ENCODE data around the gene TXNDC2.
"Not testable (repeated sequence)": the region's sequence is repeated elsewhere in the genome, so short reads cannot be mapped to it uniquely, and the experiment has no call there.

TXNDC2 gene

GRCh38 chr18:9885170-9886004 is at the start of gene TXNDC2:
Gene TXNDC2 (plus strand): TSS chr18:9885973. CDS start chr18:9886681, 708 bp downstream.
- DNase-seq: peak; percentile 74

- DNase-seq: no peak
Observed at GRCh38 chr18:9838144-9838877, 47.5 kb upstream of the TXNDC2 start.

- no peak for DNase-seq
Observed at GRCh38 chr18:9839211-9839610, 46.6 kb upstream of the TXNDC2 start.

GRCh38 chr18:9839853-9840252 is 45.9 kb upstream of the TXNDC2 start:
- DNase-seq: no peak

- no peak for DNase-seq
Observed at GRCh38 chr18:9841752-9842151, 44.0 kb upstream of the TXNDC2 start.

GRCh38 chr18:9842448-9842847 is 43.3 kb upstream of the TXNDC2 start:
- no peak for DNase-seq

- DNase-seq: no peak
Observed at GRCh38 chr18:9845256-9845655, 40.5 kb upstream of the TXNDC2 start.

GRCh38 chr18:9846162-9846925 is 39.4 kb upstream of the TXNDC2 start:
- no peak for DNase-seq

GRCh38 chr18:9848170-9848879 is 37.4 kb upstream of the TXNDC2 start:
- no peak for DNase-seq

GRCh38 chr18:9849407-9850283 is 36.1 kb upstream of the TXNDC2 start:
- peak; percentile 90 for DNase-seq

GRCh38 chr18:9850309-9850708 is 35.5 kb upstream of the TXNDC2 start:
- no peak for DNase-seq

GRCh38 chr18:9851511-9851910 is 34.3 kb upstream of the TXNDC2 start:
- DNase-seq: peak; percentile 62

- no peak for DNase-seq
Observed at GRCh38 chr18:9852266-9853081, 33.3 kb upstream of the TXNDC2 start.

- no peak for DNase-seq
Observed at GRCh38 chr18:9854801-9855676, 30.7 kb upstream of the TXNDC2 start.

GRCh38 chr18:9855681-9856080 is 30.1 kb upstream of the TXNDC2 start:
- no peak for DNase-seq

- no peak for DNase-seq
Observed at GRCh38 chr18:9856092-9856491, 29.7 kb upstream of the TXNDC2 start.

- DNase-seq: not testable (repeated sequence)
Observed at GRCh38 chr18:9857479-9857998, 28.2 kb upstream of the TXNDC2 start.

- DNase-seq: no peak
Observed at GRCh38 chr18:9858642-9859041, 27.1 kb upstream of the TXNDC2 start.

GRCh38 chr18:9859232-9859631 is 26.5 kb upstream of the TXNDC2 start:
- DNase-seq: no peak
